ENCODE results near the gene SORBS2.

SORBS2 gene

GRCh38 chr4:185590982-185591381 is 221.0 kb downstream of the SORBS2 start:
- Histone ChIP-seq H3K36me3 (ENCODE audit: insufficient read depth, low read length) (peaks cover 18% of the 10 kb centered on the region), H3K4me3 (ENCODE audit: low read depth in 1 of 2, low read length in 2 of 2) (peak overlapping the region in 1 of 2 donors; percentile 6), H3K27me3 (ENCODE audit: control insufficient read depth in 1 of 2, insufficient read depth in 2 of 2, low read length in 2 of 2) (no peaks in the 10 kb centered on the region), H3K4me1 (ENCODE audit: insufficient read depth, low read length) (peaks cover 10% of the 10 kb centered on the region), H3K9ac (ENCODE audit: low read length) (no peak overlapping the region), H3K9me3 (ENCODE audit: low read length) (no peaks in the 10 kb centered on the region), H3K27ac (ENCODE audit: low read depth, low read length) (no peak overlapping the region)

GRCh38 chr4:185589067-185589836 is 222.7 kb downstream of the SORBS2 start:
- Histone ChIP-seq H3K36me3 (ENCODE audit: insufficient read depth, low read length) (peaks cover 18% of the 10 kb centered on the region), H3K4me1 (ENCODE audit: insufficient read depth, low read length) (peaks cover 10% of the 10 kb centered on the region), H3K27ac (ENCODE audit: low read depth, low read length) (no peak overlapping the region), H3K9me3 (ENCODE audit: low read length) (no peaks in the 10 kb centered on the region), H3K27me3 (ENCODE audit: control insufficient read depth in 1 of 2, insufficient read depth in 2 of 2, low read length in 2 of 2) (no peaks in the 10 kb centered on the region), H3K4me3 (ENCODE audit: low read depth in 1 of 2, low read length in 2 of 2) (no peak overlapping the region), H3K9ac (ENCODE audit: low read length) (no peak overlapping the region)

GRCh38 chr4:185587427-185588161 is 224.4 kb downstream of the SORBS2 start:
- Histone ChIP-seq H3K4me1 (ENCODE audit: insufficient read depth, low read length) (peaks cover 10% of the 10 kb centered on the region), H3K36me3 (ENCODE audit: insufficient read depth, low read length) (peaks cover 18% of the 10 kb centered on the region), H3K4me3 (ENCODE audit: low read depth in 1 of 2, low read length in 2 of 2) (no peak overlapping the region), H3K27ac (ENCODE audit: low read depth, low read length) (no peak overlapping the region), H3K9me3 (ENCODE audit: low read length) (no peaks in the 10 kb centered on the region), H3K27me3 (ENCODE audit: control insufficient read depth in 1 of 2, insufficient read depth in 2 of 2, low read length in 2 of 2) (no peaks in the 10 kb centered on the region), H3K9ac (ENCODE audit: low read length) (no peak overlapping the region)

GRCh38 chr4:185587030-185587426 is 225.0 kb downstream of the SORBS2 start:
- Histone ChIP-seq H3K9me3 (ENCODE audit: low read length) (no peaks in the 10 kb centered on the region), H3K9ac (ENCODE audit: low read length) (no peak overlapping the region), H3K4me1 (ENCODE audit: insufficient read depth, low read length) (peaks cover 10% of the 10 kb centered on the region), H3K36me3 (ENCODE audit: insufficient read depth, low read length) (peaks cover 18% of the 10 kb centered on the region), H3K4me3 (ENCODE audit: low read depth in 1 of 2, low read length in 2 of 2) (no peak overlapping the region), H3K27me3 (ENCODE audit: control insufficient read depth in 1 of 2, insufficient read depth in 2 of 2, low read length in 2 of 2) (no peaks in the 10 kb centered on the region), H3K27ac (ENCODE audit: low read depth, low read length) (no peak overlapping the region)

GRCh38 chr4:185585211-185585610 is 226.8 kb downstream of the SORBS2 start:
- Histone ChIP-seq H3K27me3 (ENCODE audit: control insufficient read depth in 1 of 2, insufficient read depth in 2 of 2, low read length in 2 of 2) (no peaks in the 10 kb centered on the region), H3K36me3 (ENCODE audit: insufficient read depth, low read length) (peaks cover 18% of the 10 kb centered on the region), H3K4me1 (ENCODE audit: insufficient read depth, low read length) (no peaks in the 10 kb centered on the region), H3K4me3 (ENCODE audit: low read depth in 1 of 2, low read length in 2 of 2) (no peak overlapping the region), H3K27ac (ENCODE audit: low read depth, low read length) (no peak overlapping the region), H3K9ac (ENCODE audit: low read length) (no peak overlapping the region), H3K9me3 (ENCODE audit: low read length) (no peaks in the 10 kb centered on the region)

- no peaks in the 10 kb centered on the region for H3K9me3 ChIP-seq (ENCODE audit: low read length)
- peaks cover 12% of the 10 kb centered on the region for H3K36me3 ChIP-seq (ENCODE audit: insufficient read depth, low read length)
- no peak overlapping the region for H3K4me3 ChIP-seq (ENCODE audit: low read depth in 1 of 2, low read length in 2 of 2)
- no peak overlapping the region for H3K9ac ChIP-seq (ENCODE audit: low read length)
- H3K4me1 ChIP-seq (ENCODE audit: insufficient read depth, low read length): no peaks in the 10 kb centered on the region
- H3K27me3 ChIP-seq (ENCODE audit: control insufficient read depth in 1 of 2, insufficient read depth in 2 of 2, low read length in 2 of 2): no peaks in the 10 kb centered on the region
- no peak overlapping the region for H3K27ac ChIP-seq (ENCODE audit: low read depth, low read length)
Measured at GRCh38 chr4:185583813-185584212, 228.2 kb downstream of the SORBS2 start.

- Histone ChIP-seq H3K4me3 (ENCODE audit: low read depth in 1 of 2, low read length in 2 of 2) (no peak overlapping the region), H3K9ac (ENCODE audit: low read length) (no peak overlapping the region), H3K27ac (ENCODE audit: low read depth, low read length) (no peak overlapping the region)
Measured at GRCh38 chr4:185582651-185583400, 229.2 kb downstream of the SORBS2 start.

GRCh38 chr4:185580699-185581098 is 231.3 kb downstream of the SORBS2 start:
- H3K4me1 ChIP-seq (ENCODE audit: insufficient read depth, low read length): peaks cover 13% of the 10 kb centered on the region
- no peak overlapping the region for H3K9ac ChIP-seq (ENCODE audit: low read length)
- no peaks in the 10 kb centered on the region for H3K9me3 ChIP-seq (ENCODE audit: low read length)
- H3K36me3 ChIP-seq (ENCODE audit: insufficient read depth, low read length): no peaks in the 10 kb centered on the region
- H3K4me3 ChIP-seq (ENCODE audit: low read depth in 1 of 2, low read length in 2 of 2): no peak overlapping the region
- no peaks in the 10 kb centered on the region for H3K27me3 ChIP-seq (ENCODE audit: control insufficient read depth in 1 of 2, insufficient read depth in 2 of 2, low read length in 2 of 2)
- no peak overlapping the region for H3K27ac ChIP-seq (ENCODE audit: low read depth, low read length)

More at GRCh38 chr4:185582651-185583400, 229.2 kb downstream of the SORBS2 start:
- H3K4me1 ChIP-seq (ENCODE audit: insufficient read depth, low read length): no peaks in the 10 kb centered on the region
- H3K9me3 ChIP-seq (ENCODE audit: low read length): no peaks in the 10 kb centered on the region
- peaks cover 12% of the 10 kb centered on the region for H3K36me3 ChIP-seq (ENCODE audit: insufficient read depth, low read length)
- H3K27me3 ChIP-seq (ENCODE audit: control insufficient read depth in 1 of 2, insufficient read depth in 2 of 2, low read length in 2 of 2): no peaks in the 10 kb centered on the region

GRCh38 chr4:185578284-185578683 is 233.7 kb downstream of the SORBS2 start:
- peaks cover 20% of the 10 kb centered on the region for H3K4me1 ChIP-seq (ENCODE audit: insufficient read depth, low read length)
- no peaks in the 10 kb centered on the region for H3K36me3 ChIP-seq (ENCODE audit: insufficient read depth, low read length)
- no peaks in the 10 kb centered on the region for H3K9me3 ChIP-seq (ENCODE audit: low read length)
- no peak overlapping the region for H3K27ac ChIP-seq (ENCODE audit: low read depth, low read length)
- no peaks in the 10 kb centered on the region for H3K27me3 ChIP-seq (ENCODE audit: control insufficient read depth in 1 of 2, insufficient read depth in 2 of 2, low read length in 2 of 2)
- no peak overlapping the region for H3K9ac ChIP-seq (ENCODE audit: low read length)
- no peak overlapping the region for H3K4me3 ChIP-seq (ENCODE audit: low read depth in 1 of 2, low read length in 2 of 2)

GRCh38 chr4:185576962-185577950 is 234.7 kb downstream of the SORBS2 start:
- Histone ChIP-seq H3K27me3 (ENCODE audit: control insufficient read depth in 1 of 2, insufficient read depth in 2 of 2, low read length in 2 of 2) (no peaks in the 10 kb centered on the region), H3K4me1 (ENCODE audit: insufficient read depth, low read length) (peaks cover 20% of the 10 kb centered on the region), H3K9me3 (ENCODE audit: low read length) (no peaks in the 10 kb centered on the region), H3K9ac (ENCODE audit: low read length) (no peak overlapping the region), H3K4me3 (ENCODE audit: low read depth in 1 of 2, low read length in 2 of 2) (no peak overlapping the region), H3K36me3 (ENCODE audit: insufficient read depth, low read length) (no peaks in the 10 kb centered on the region), H3K27ac (ENCODE audit: low read depth, low read length) (no peak overlapping the region)

Data from muscle layer of colon (tissue), 2 donors.